Vagina (tissue), 2 donors: ENCODE measurements around the gene UST.

ENCODE experiments used
- POLR2A ChIP-seq, 2 donors: fragments of 450-650 bp; IDR thresholded peaks; one replicate each; pipeline ENCODE4 v1.6.1; 2017; ENCODE audit warnings: antibody characterized with exemption in 2 of 2, mild to moderate bottlenecking in 2 of 2, moderate library complexity in 2 of 2
- TF ChIP-seq, protein P1 (sequence below), 3 experiments: fragments of 450-650 bp in 2 of 3; fragments of 200-600 bp in 1 of 3; sonication (generic) in 1 of 3; IDR thresholded peaks; one replicate each; pipeline ENCODE4 v1.5.1; 2017 to 2019; ENCODE audit warnings: antibody characterized with exemption in 3 of 3, mild to moderate bottlenecking in 2 of 3, moderate library complexity in 2 of 3

DNA sequence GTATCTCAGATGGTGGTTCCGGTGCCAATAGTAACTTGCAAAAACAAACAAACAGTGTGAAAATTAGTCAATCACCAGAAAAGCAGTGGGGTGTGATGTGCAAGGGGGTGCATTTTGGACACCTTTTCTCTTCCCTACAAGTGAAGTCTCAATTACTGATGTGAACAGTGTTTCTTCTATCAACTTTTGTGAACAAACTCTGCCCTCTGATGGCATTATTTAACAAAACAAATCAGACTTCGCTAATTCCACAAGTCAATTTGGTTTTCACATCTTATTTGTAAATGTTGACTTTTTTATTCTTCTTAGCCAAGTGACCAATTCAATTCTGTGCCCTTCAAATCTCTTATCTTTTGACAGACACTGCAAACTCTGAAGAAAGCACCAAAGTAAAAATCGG is 212.2 kb downstream of the UST start:
- TF ChIP-seq, protein P1, sequence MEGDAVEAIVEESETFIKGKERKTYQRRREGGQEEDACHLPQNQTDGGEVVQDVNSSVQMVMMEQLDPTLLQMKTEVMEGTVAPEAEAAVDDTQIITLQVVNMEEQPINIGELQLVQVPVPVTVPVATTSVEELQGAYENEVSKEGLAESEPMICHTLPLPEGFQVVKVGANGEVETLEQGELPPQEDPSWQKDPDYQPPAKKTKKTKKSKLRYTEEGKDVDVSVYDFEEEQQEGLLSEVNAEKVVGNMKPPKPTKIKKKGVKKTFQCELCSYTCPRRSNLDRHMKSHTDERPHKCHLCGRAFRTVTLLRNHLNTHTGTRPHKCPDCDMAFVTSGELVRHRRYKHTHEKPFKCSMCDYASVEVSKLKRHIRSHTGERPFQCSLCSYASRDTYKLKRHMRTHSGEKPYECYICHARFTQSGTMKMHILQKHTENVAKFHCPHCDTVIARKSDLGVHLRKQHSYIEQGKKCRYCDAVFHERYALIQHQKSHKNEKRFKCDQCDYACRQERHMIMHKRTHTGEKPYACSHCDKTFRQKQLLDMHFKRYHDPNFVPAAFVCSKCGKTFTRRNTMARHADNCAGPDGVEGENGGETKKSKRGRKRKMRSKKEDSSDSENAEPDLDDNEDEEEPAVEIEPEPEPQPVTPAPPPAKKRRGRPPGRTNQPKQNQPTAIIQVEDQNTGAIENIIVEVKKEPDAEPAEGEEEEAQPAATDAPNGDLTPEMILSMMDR (IDR thresholded peaks at IDR 0.05) = no peak
- TF ChIP-seq POLR2A (IDR thresholded peaks at IDR 0.05) = no peak
